Activated CD8-positive, alpha-beta T cell treated with anti-CD3 and anti-CD28 coated beads for 36 hours (primary cell): Measurements from ENCODE around the gene HAGH. TPM values are rescaled to one million over a fixed set of nuclear protein-coding genes. Genes with fewer than 3 reads are reported as not detected.
A peak's percentile ranks its signal among the peaks of the same experiment; 100 is the strongest.

Experiments
- ATAC-seq: fragments of 200-7000 bp; cut with Tn5 transposase; one replicate; pipeline ENCODE4 v1.10.0; 2021; ENCODE audit warnings: mild to moderate bottlenecking, moderate library complexity
- CTCF ChIA-PET: fragments of 350-600 bp; sonication (Branson Sonifier 250); formaldehyde crosslinking; loops from one replicate; lab custom pipeline; 2021; ENCODE audit warnings: antibody characterized with exemption; lab: Charles Lee
- POLR2A ChIA-PET: fragments of 350-600 bp; sonication (Branson Sonifier 250); formaldehyde crosslinking; loops from one replicate; lab custom pipeline; 2021; ENCODE audit warnings: antibody characterized with exemption; lab: Charles Lee
- DNase-seq: peaks from one replicate; pipeline ENCODE4 v3.0.0-alpha.2; 2020
- H3K27ac Mint-ChIP-seq: one replicate; pipeline ENCODE4 v1.8.0; 2021; ENCODE audit warnings: mild to moderate bottlenecking, mixed read lengths
- H3K27me3 Mint-ChIP-seq: one replicate; pipeline ENCODE4 v1.8.0; 2021; ENCODE audit warnings: mixed read lengths
- H3K36me3 Mint-ChIP-seq: one replicate; pipeline ENCODE4 v1.8.0; 2021; ENCODE audit warnings: low read depth, mixed read lengths
- H3K4me1 Mint-ChIP-seq: one replicate; pipeline ENCODE4 v1.8.0; 2021; ENCODE audit warnings: low read depth, mixed read lengths
- H3K4me3 Mint-ChIP-seq: one replicate; pipeline ENCODE4 v1.8.0; 2021; ENCODE audit warnings: mild to moderate bottlenecking, moderate library complexity, mixed read lengths
- H3K9me3 Mint-ChIP-seq: one replicate; pipeline ENCODE4 v1.8.0; 2021; ENCODE audit warnings: mixed read lengths
- intact Hi-C: fragments of 100-400 bp; cut with micrococcal nuclease; formaldehyde crosslinking; loops from one replicate; pipeline ENCODE4 v1.10.0; 2022
- total RNA-seq, 2 experiments: library from RNA; stranded (reverse); gene quantifications; one replicate each; pipeline ENCODE4 v1.2.3, GENCODE V29; 2021
- TF ChIP-seq, protein P1 (sequence below): fragments of 200-600 bp; IDR thresholded peaks from one replicate; pipeline ENCODE4 v1.8.0; 2022; ENCODE audit warnings: antibody characterized with exemption, mild to moderate bottlenecking

Gene HAGH
- total RNA-seq, 2 experiments from 2014 or later, result 32.0 to 35.7 TPM

DNA sequence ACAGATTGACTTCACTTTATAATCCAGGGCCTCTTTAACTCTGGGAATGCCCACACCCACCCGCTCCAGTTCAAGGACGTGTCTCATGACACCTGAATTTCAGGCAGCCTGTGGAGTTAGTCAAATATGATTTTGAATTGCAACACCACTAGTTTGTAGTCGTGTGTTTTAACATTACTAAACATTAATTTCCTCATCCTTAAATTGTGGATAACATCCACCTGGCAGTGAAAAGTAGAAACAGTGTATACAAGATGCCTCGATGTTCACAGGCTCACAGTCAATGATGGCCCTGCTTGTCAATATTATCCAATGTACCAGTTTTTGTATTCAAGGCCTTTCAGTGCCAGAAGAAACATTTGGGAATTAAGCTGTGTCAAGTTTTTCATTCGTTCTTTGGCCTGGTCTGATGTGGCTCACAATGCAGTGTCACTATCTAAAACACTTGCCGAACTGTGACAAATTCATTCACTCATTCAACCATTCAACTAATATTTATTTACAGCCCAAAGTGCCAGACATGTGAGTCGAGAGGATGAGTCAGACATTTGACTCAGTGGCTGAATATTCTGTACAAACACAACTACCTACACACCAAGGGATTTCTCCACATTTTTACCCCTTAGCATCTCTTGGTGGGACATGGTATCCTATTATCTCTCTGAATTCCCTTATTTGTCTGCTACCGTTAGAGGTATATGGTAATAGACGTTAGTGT, 43.9 kb upstream of the HAGH start:
- TF ChIP-seq, protein P1, sequence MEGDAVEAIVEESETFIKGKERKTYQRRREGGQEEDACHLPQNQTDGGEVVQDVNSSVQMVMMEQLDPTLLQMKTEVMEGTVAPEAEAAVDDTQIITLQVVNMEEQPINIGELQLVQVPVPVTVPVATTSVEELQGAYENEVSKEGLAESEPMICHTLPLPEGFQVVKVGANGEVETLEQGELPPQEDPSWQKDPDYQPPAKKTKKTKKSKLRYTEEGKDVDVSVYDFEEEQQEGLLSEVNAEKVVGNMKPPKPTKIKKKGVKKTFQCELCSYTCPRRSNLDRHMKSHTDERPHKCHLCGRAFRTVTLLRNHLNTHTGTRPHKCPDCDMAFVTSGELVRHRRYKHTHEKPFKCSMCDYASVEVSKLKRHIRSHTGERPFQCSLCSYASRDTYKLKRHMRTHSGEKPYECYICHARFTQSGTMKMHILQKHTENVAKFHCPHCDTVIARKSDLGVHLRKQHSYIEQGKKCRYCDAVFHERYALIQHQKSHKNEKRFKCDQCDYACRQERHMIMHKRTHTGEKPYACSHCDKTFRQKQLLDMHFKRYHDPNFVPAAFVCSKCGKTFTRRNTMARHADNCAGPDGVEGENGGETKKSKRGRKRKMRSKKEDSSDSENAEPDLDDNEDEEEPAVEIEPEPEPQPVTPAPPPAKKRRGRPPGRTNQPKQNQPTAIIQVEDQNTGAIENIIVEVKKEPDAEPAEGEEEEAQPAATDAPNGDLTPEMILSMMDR, result no peak
- H3K36me3 Mint-ChIP-seq, result no peaks in the 10 kb centered on the region
- ChIA-PET CTCF (interaction anchor here (0.6 to 1.7 kb wide), 3 partner anchors 58 to 189 kb away, joined by 3 to 4 read pairs (median 3); no protein-coding TSS in a partner anchor), POLR2A (interaction anchor here (1.0 kb wide), 1 partner anchor 12 kb away, joined by 3 read pairs; no protein-coding TSS in a partner anchor)
- intact Hi-C loops, result no loop called here
- H3K27me3 Mint-ChIP-seq, result peaks cover 14% of the 10 kb centered on the region
- DNase-seq (no peak), ATAC-seq (no peak)
- no peaks in the 10 kb centered on the region for H3K9me3 Mint-ChIP-seq
- H3K4me3 Mint-ChIP-seq, result no peak overlapping the region
- H3K4me1 Mint-ChIP-seq, result peaks cover 2% of the 10 kb centered on the region
- no peak overlapping the region for H3K27ac Mint-ChIP-seq

DNA sequence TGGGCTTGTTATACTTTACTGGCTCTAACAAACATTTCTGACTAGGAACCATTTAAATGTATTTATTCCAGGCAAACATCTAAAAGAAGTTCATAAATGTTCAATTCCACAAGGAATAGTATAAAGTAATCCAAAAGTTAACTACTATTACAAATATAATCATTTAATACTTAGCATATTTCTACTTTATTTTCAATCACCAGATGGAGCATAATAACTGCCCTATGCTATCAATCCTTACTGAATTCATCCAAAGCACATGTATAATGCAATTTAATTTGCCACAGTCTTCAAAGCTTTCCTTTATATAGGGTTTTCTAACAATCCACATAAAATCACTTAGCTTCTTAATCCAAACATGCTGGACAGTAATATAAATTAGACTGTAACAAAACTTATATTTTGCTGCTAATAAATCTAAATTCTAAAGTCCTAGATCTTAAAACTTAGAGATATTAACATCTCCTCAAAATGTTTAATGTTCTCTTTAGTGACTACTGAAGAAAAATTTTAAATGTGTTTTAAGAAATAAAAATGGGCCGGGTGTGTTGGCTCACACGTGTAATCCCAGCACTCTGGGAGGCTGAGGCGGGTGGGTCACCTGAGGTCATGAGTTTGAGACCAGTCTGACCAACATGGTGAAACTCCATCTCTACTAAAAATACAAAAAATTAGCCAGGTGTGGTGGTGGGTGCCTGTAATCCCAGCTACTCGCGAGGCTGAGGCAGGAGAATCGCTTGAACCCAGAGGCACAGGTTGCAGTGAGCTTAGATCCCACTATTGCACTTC, 39.5 kb upstream of the HAGH start:
- no peaks in the 10 kb centered on the region for H3K4me1 Mint-ChIP-seq
- POLR2A ChIA-PET, result interaction anchor here (0.6 to 1.0 kb wide), 3 partner anchors 16 to 1040 kb away, joined by 3 read pairs; no protein-coding TSS in a partner anchor
- intact Hi-C loops, result no loop called here
- no peak for DNase-seq
- TF ChIP-seq, protein P1, result no peak
- H3K27me3 Mint-ChIP-seq, result peaks cover 9% of the 10 kb centered on the region
- no peaks in the 10 kb centered on the region for H3K9me3 Mint-ChIP-seq
- CTCF ChIA-PET, result interaction anchor here (0.6 to 2.7 kb wide), 4 partner anchors 9 to 90 kb away, joined by 3 to 9 read pairs (median 4); no protein-coding TSS in a partner anchor
- H3K27ac Mint-ChIP-seq, result no peak overlapping the region
- no peaks in the 10 kb centered on the region for H3K36me3 Mint-ChIP-seq
- H3K4me3 Mint-ChIP-seq, result no peak overlapping the region
- ATAC-seq, result no peak

DNA sequence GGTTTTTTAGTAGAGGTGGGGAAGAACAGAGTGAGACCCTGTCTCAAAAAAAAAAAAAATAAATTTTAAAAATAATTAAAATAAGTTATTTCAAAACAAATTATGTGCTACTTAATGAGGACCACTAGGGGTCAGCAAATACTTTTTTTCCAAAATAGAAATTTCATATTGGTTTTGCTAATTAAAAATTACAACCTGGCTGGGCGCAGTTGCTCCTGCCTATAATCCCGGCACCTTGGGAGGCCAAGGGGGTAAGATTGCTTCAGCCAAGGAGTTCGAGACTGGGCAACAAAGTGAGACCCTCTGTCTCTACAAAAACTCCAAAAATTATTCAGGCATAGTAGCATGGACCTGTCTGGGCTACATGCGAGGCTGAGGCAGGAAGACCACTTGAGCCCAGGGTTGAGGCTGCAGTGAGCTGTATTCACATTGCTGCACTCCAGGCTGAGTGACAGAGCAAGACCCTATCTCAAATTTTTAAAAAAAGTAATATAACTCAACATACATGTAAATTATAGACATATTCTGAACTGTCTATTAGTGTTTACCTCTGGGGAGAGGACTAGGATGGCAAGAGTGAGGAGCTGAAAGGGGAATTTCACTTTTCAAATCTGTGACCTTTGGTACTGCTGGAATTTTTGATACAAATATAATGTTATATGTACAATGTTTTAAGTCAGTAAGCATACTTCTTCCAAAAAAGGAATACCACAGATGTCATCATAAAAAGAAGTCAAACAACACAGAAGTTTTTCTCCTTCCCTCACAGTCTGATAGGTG, 37.2 kb upstream of the HAGH start:
- intact Hi-C loops, result loop anchor here (5.0 kb wide), 1 partner anchor 53 kb away; the partner anchor contains the start of gene HS3ST6
- H3K27me3 Mint-ChIP-seq, result peaks cover 16% of the 10 kb centered on the region
- no peaks in the 10 kb centered on the region for H3K9me3 Mint-ChIP-seq
- TF ChIP-seq, protein P1, result peak; percentile 73
- ATAC-seq (no peak), DNase-seq (no peak)
- no peak overlapping the region for H3K4me3 Mint-ChIP-seq
- no peak overlapping the region for H3K27ac Mint-ChIP-seq
- peaks cover under 1% of the 10 kb centered on the region for H3K4me1 Mint-ChIP-seq
- ChIA-PET CTCF (interaction anchor here (0.8 to 3.8 kb wide), 9 partner anchors 11 to 79 kb away, joined by 3 to 29 read pairs (median 4); partner anchors contain the start of gene MSRB1), POLR2A (no interaction called here)
- H3K36me3 Mint-ChIP-seq, result no peaks in the 10 kb centered on the region

DNA sequence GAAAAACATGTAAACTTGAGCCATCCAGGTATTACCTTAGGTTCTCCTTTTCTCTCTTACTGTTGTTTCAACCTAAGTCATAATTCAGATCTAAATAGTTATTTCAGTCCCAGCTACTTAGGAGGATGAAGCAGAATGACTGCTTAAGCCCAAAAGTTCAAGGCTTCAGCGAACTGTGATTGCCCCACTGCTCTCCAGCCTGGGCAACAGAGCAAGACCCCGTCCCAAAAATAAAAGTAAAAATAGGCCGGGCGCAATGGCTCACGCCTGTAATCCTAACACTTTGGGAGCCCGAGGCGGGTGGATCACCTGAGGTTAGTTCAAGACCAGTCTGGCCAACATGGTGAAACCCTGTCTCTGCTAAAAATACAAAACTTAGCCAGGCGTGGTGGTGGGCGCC, 35.8 kb upstream of the HAGH start:
- peaks cover 21% of the 10 kb centered on the region for H3K27me3 Mint-ChIP-seq

More for the DNA sequence above, 35.8 kb upstream of the HAGH start:
- POLR2A ChIA-PET, result interaction anchor here (0.6 kb wide), 1 partner anchor 81 kb away, joined by 3 read pairs; no protein-coding TSS in a partner anchor
- no peaks in the 10 kb centered on the region for H3K9me3 Mint-ChIP-seq
- H3K4me3 Mint-ChIP-seq, result no peak overlapping the region
- H3K27ac Mint-ChIP-seq, result no peak overlapping the region
- TF ChIP-seq, protein P1, result no peak
- H3K4me1 Mint-ChIP-seq, result peaks cover 4% of the 10 kb centered on the region
- H3K36me3 Mint-ChIP-seq, result no peaks in the 10 kb centered on the region
- no peak for ATAC-seq
- CTCF ChIA-PET, result interaction anchor here (0.6 to 3.8 kb wide), 14 partner anchors 12 to 279 kb away, joined by 3 to 29 read pairs (median 4); partner anchors contain the start of genes MSRB1, NUBP2 and SPSB3
- intact Hi-C loops, result loop anchor here (5.0 kb wide), 1 partner anchor 55 kb away; the partner anchor contains the start of gene HS3ST6
- DNase-seq, result no peak
